Activated naive CD4-positive, alpha-beta T cell treated with anti-CD3 and anti-CD28 coated beads, Interleukin-2, amount 50 U/mL, for 24 hours (primary cell): ENCODE data around the gene MANSC4.

ENCODE experiments used
- H3K27ac Mint-ChIP-seq: one replicate; pipeline ENCODE4 v1.8.0; 2021; ENCODE audit warnings: mild to moderate bottlenecking, mixed read lengths
- H3K27me3 Mint-ChIP-seq: one replicate; pipeline ENCODE4 v1.8.0; 2021; ENCODE audit warnings: mixed read lengths
- H3K36me3 Mint-ChIP-seq: one replicate; pipeline ENCODE4 v1.8.0; 2021; ENCODE audit warnings: mixed read lengths
- H3K4me1 Mint-ChIP-seq: one replicate; pipeline ENCODE4 v1.8.0; 2021; ENCODE audit warnings: mixed read lengths
- H3K4me3 Mint-ChIP-seq: one replicate; pipeline ENCODE4 v1.8.0; 2021; ENCODE audit warnings: mild to moderate bottlenecking, mixed read lengths
- H3K9me3 Mint-ChIP-seq: one replicate; pipeline ENCODE4 v1.8.0; 2021; ENCODE audit warnings: mixed read lengths

Gene MANSC4

DNA sequence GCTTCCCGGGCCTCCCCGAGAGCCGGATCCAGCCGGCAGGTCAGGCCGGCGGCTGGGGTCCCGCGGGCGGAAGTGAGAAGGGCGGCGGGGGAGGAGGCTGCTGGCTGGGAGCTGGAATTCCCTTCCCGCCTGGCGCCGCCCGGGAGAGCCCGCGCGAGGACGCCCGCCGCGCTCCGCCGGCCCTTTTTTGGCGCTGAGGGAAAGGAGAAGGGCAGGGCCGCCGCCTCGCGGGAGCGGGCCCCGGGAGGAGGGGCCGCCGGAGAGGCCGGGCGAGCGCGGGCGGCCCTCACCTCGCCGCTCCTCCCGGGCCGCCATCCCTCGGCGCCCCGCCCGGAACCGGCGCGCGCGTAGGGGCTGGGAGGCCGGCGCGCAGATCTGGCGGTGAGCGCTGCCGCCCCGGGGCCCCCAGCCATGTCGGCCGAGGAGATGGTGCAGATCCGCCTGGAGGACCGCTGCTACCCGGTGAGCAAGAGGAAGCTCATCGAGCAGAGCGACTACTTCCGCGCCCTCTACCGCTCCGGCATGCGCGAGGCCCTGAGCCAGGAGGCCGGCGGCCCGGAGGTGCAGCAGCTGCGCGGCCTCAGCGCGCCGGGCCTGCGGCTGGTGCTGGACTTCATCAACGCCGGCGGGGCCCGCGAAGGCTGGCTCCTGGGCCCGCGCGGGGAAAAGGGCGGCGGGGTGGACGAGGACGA lies at the start of gene MANSC4, which contains the start of gene KLHL42:
Gene MANSC4 (minus strand): TSS at position 317 of the 692 bp plus-strand sequence. CDS start 8,960 bp downstream, outside the sequence.
Gene KLHL42 (plus strand): TSS at position 314 of the 692 bp plus-strand sequence. CDS start 98 bp downstream, at position 412.
- H3K27ac Mint-ChIP-seq: peak within 1 kb of the TSS; percentile 77
- H3K4me3 Mint-ChIP-seq: peak within 1 kb of the TSS; percentile 87
- H3K9me3 Mint-ChIP-seq: no peaks in the 10 kb centered on the region
- peaks cover 8% of the 10 kb centered on the region for H3K36me3 Mint-ChIP-seq
- H3K27me3 Mint-ChIP-seq: no peaks in the 10 kb centered on the region
- H3K4me1 Mint-ChIP-seq: peaks cover 41% of the 10 kb centered on the region

DNA sequence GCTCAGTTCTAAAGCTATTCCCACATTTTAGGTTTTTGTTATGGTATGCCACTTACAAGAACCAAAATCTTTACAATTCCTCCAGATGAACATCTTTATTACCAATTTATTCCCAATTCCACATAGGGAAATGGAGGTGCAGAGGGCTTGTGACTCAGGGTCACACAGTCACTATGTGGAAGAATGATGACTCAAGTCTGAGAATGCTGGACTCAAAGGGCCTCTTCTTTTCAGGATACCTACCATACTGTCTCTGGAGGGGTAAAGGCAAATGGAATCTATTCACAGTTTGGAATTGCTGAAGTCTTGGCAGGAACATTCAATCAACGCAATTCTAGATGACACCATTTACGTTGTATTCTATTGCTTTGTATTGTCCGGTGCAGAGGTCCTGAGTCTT lies 48.2 kb upstream of the MANSC4 start:
- Mint-ChIP-seq H3K27me3 (peaks cover 2% of the 10 kb centered on the region), H3K9me3 (no peaks in the 10 kb centered on the region), H3K36me3 (no peaks in the 10 kb centered on the region), H3K27ac (no peak overlapping the region), H3K4me3 (no peak overlapping the region), H3K4me1 (peaks cover 16% of the 10 kb centered on the region)

DNA sequence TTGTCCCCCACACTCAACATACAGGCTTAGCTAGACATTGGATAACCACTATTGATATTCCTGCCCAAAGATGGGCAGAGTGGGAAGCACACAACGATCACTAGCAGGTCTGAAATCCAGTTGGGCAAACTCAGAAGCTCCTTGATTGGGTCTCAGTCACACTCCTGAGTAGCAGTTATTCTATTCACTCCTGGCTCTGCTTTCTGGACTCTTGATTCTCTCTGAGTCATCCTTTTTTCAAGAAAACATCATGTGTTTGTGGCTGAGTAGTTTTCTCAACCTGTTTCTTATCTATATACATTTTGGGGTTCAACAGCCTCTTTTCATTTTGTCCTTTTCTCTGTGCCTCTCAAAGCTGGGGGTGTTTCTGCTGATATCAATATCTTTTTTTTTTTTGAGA lies 46.0 kb upstream of the MANSC4 start:
- Mint-ChIP-seq H3K4me3 (no peak overlapping the region), H3K4me1 (peaks cover 37% of the 10 kb centered on the region), H3K9me3 (no peaks in the 10 kb centered on the region), H3K27me3 (peaks cover 2% of the 10 kb centered on the region), H3K27ac (no peak overlapping the region), H3K36me3 (no peaks in the 10 kb centered on the region)

DNA sequence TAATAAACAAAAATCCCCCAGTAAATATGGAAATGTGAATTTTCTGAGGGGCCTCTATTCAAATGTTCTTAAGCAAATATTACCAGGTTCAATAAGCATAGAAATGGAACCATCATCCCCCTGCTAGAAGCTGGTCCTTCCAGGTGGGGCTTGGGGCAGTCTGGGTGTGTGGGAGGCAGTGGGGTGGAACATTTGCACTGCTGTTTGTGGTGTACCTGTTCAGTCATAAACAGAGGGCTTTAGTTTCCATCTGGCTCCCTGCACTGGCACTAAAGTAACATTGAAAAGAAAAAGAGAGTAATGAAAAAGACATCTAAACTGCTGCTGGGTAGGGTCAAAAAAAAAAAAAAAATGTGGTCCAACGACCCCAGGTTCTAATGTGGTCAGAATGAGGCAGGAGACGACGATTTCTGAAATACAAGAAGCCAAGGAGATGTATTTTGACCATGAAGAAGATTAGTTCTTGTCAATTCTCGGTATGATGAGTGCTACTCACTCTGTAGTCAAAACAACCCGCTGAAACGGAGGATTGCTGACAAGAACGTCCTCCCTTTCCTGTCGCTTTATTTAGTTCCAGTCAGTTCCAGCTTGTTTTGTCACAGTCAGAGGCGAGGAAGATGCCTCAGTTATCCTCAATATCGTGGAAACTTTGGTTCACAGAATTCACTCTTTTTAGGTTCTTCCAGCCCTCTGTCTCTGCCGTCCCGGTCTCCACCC lies 44.2 kb upstream of the MANSC4 start:
- Mint-ChIP-seq H3K27ac (no peak overlapping the region), H3K4me1 (peaks cover 39% of the 10 kb centered on the region), H3K27me3 (no peaks in the 10 kb centered on the region), H3K36me3 (no peaks in the 10 kb centered on the region), H3K4me3 (no peak overlapping the region), H3K9me3 (no peaks in the 10 kb centered on the region)

DNA sequence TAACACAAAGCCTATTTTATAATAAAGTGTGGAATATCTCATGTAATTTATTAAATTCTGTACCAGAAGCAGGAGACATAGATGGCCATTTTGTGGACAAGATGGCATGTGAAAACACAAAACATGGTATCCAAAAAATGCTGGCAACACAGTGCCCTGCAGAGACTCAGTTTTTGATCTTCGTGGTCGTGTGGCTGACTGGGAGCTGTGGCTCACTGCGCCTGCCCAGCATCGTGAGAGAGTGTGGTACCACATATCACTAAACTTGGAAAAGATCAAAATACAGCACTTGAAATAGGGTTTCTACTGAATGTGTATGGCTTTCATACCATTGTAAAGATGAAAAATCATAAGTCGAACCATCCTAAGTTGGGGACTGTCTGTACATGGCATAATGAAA lies 43.0 kb upstream of the MANSC4 start:
- no peaks in the 10 kb centered on the region for H3K36me3 Mint-ChIP-seq
- H3K4me3 Mint-ChIP-seq: peak overlapping the region; percentile 42
- H3K27me3 Mint-ChIP-seq: no peaks in the 10 kb centered on the region
- peaks cover 39% of the 10 kb centered on the region for H3K4me1 Mint-ChIP-seq
- no peak overlapping the region for H3K27ac Mint-ChIP-seq
- H3K9me3 Mint-ChIP-seq: no peaks in the 10 kb centered on the region

DNA sequence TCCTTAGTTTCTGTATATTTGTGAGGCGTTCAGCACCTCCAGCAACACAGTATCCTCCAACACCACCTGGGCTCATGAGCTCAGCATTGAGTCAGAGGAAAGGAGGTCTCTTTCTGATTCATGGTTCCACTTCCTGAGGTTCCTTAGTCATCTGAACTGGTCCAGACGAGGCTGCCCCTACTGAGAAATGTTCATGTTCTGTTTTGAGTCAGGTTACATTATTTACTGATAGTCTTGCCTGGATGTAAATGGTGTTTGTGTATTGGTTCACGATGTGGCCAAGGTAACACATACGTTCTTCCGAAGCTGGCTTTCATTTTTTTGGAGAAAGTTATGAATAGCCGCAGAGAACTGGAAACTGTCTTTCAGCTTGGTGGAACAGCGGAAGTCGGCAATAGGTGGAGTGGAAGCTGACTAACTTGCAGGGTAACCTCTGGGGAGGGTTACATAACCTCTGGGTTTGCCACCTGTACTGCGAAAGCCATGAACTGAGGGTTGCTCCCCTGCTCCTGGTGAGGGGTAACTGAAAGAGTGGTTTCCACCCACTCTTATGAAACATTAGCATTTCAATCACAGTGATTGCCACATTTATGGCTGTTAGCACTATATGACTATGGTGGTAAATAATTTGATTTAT lies 42.2 kb upstream of the MANSC4 start:
- Mint-ChIP-seq H3K36me3 (no peaks in the 10 kb centered on the region), H3K9me3 (no peaks in the 10 kb centered on the region), H3K4me3 (peak overlapping the region; percentile 42), H3K27ac (peak overlapping the region; percentile 99), H3K4me1 (peaks cover 39% of the 10 kb centered on the region), H3K27me3 (no peaks in the 10 kb centered on the region)

DNA sequence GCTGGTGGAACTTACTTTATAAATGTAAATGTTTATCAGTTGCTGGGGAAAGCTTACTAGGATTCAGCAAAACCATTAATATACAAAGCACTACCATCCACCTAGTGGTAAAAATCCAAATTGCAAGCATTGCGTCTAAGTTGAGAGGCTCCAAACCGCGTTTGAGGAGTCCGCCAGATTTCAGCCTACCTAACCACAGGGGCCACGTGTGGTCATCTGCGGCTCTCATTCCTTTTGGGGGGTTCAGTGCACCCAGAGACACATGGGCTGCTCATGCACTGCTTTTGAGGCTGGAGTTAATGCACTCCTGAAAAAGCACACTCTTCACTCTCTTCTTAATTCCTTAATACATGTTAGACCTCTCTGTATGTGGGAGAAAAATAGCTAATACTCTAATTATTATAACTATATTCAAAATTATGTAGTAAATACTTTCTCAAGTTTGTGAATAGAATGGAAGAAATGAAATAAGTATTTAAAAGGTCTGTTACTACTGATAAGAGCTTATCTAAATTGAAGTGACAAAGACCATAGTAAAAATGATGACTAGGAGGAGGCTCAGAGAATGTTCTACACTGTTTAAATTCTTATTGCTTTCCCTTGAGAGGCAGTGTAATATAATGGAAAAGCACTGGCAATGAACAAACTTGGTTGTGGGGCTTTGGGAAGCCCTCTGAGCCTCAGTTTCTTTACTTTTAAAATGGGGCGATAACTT lies 41.4 kb upstream of the MANSC4 start:
- H3K36me3 Mint-ChIP-seq: no peaks in the 10 kb centered on the region
- H3K4me3 Mint-ChIP-seq: peak overlapping the region; percentile 59
- H3K9me3 Mint-ChIP-seq: no peaks in the 10 kb centered on the region
- H3K27ac Mint-ChIP-seq: peak overlapping the region; percentile 99
- H3K27me3 Mint-ChIP-seq: no peaks in the 10 kb centered on the region
- H3K4me1 Mint-ChIP-seq: peaks cover 45% of the 10 kb centered on the region

DNA sequence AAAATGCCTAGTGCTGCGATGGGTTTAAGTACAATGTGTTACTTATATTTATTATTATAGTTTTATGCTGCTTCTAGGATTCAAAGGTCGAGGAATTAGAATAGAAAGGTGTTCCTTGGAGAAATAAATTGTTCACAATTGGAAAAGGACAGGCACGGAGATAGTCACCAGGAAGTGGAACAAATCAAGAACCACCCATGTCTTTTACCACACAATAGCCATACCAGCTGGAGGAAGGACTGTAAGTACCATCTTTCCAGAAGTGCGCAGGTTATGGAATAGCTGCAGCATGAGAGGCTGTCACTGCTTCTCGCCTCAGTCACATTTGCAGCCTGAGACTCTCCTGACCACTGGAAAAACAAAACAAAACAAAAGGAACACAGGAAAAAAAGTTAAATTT lies 40.5 kb upstream of the MANSC4 start:
- H3K36me3 Mint-ChIP-seq: no peaks in the 10 kb centered on the region
- no peaks in the 10 kb centered on the region for H3K27me3 Mint-ChIP-seq
- H3K9me3 Mint-ChIP-seq: no peaks in the 10 kb centered on the region
- H3K4me3 Mint-ChIP-seq: no peak overlapping the region
- H3K4me1 Mint-ChIP-seq: peaks cover 51% of the 10 kb centered on the region
- no peak overlapping the region for H3K27ac Mint-ChIP-seq

DNA sequence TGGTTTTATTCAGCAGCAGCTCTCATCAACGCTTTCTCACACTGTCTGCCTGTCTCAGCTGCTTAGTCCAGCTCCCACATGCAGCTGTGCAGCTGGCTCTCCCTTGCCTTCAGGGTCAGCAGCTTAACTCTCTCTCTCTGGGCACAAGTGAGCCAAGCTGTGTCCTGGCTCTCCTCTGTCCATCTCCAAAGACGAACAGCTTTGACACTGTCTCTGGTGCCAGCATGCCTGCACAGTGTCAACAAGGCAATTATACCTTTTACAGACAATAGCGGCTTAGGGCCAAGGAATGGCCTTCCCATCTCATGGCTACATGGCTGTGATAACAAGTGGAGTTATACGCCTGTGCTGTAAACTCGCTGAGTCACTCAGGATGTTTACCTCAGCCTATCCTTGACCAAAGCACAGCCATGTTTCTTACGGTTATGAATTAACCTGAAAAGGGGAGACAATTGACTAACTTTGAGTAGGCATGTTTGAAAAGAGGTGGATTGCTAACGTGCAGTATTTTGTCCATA lies 38.4 kb upstream of the MANSC4 start:
- H3K27me3 Mint-ChIP-seq: no peaks in the 10 kb centered on the region
- no peaks in the 10 kb centered on the region for H3K9me3 Mint-ChIP-seq
- H3K36me3 Mint-ChIP-seq: no peaks in the 10 kb centered on the region
- H3K4me1 Mint-ChIP-seq: peaks cover 57% of the 10 kb centered on the region
- no peak overlapping the region for H3K4me3 Mint-ChIP-seq
- no peak overlapping the region for H3K27ac Mint-ChIP-seq

DNA sequence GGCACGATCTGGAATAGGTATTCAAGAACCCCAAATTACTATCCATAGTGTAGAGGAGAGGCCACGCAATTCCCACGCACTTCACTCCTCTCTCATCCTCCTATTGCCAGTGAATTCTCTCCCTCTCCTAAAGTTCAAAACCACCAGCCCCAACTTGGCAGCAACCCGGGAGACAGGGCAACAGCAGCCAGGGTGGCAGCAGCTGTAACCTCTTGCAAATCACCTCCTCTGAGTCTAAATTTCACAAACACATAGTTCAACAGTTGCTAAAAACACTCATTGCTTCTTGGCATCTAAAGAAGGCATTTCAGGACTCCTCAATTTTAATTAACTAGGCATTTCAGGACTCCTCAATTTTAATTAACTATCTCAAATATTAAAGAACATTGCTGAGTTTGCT lies 37.7 kb upstream of the MANSC4 start:
- no peak overlapping the region for H3K27ac Mint-ChIP-seq

DNA sequence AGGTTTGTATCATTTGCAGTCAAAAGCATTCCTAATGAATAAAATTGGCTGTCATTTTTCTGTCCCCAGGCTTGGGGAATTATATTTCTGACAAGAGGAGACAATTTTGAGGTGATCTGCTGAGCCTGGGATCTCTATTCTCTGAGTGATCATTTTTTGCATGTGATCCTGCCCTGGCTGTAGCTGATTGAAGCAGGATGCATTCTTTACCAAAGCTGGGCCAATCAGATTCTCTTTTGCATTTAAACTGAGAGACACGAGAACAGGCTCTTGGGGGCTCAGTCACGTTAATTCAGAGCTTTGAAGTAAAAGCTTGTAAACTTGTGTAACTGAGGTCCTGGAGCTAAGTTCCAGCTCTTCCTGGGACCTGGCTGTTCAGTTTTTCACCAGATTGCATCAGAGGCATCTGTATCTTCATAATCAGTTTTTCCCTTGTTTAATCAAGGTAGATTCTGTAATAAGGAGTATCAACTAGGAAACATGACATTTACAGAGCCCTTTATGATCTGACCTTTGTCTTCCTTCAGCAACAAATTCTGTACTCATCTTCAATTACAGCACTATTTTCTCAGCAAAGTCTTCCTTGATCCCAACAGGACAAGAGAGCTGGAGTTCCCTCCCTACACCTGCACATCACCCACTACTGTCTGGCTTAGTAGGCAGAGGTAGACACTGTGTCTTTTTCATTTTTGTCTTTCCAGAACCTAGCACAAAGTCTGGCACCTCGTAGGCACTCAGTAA lies 35.0 kb upstream of the MANSC4 start:
- Mint-ChIP-seq H3K27ac (no peak overlapping the region), H3K9me3 (no peaks in the 10 kb centered on the region), H3K36me3 (no peaks in the 10 kb centered on the region), H3K4me1 (peaks cover 32% of the 10 kb centered on the region), H3K27me3 (no peaks in the 10 kb centered on the region), H3K4me3 (no peak overlapping the region)

More for the DNA sequence above, 37.7 kb upstream of the MANSC4 start:
- no peaks in the 10 kb centered on the region for H3K9me3 Mint-ChIP-seq
- H3K27me3 Mint-ChIP-seq: no peaks in the 10 kb centered on the region
- no peaks in the 10 kb centered on the region for H3K36me3 Mint-ChIP-seq
- H3K4me3 Mint-ChIP-seq: no peak overlapping the region
- peaks cover 50% of the 10 kb centered on the region for H3K4me1 Mint-ChIP-seq

DNA sequence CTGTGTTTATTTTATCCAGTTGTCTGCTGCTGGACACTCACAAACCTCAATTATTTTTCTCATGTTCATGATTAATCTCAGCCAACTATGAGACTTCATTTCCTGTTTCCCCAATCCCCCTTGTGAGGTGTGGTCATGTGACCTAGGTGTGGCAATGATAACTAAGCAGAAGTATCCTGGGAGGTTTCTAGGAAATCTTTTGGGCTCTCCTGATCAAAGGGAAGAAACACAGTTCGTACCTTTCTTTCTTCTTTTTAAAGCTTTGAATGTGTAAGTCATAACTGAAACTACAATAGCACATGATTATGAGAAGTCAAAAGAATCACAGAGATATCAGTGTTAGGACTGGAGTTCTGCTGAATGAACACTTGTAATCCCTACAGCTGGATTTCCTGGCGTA lies 34.4 kb upstream of the MANSC4 start:
- peaks cover 32% of the 10 kb centered on the region for H3K4me1 Mint-ChIP-seq
- no peak overlapping the region for H3K27ac Mint-ChIP-seq
- no peaks in the 10 kb centered on the region for H3K27me3 Mint-ChIP-seq
- no peak overlapping the region for H3K4me3 Mint-ChIP-seq
- no peaks in the 10 kb centered on the region for H3K36me3 Mint-ChIP-seq
- no peaks in the 10 kb centered on the region for H3K9me3 Mint-ChIP-seq

DNA sequence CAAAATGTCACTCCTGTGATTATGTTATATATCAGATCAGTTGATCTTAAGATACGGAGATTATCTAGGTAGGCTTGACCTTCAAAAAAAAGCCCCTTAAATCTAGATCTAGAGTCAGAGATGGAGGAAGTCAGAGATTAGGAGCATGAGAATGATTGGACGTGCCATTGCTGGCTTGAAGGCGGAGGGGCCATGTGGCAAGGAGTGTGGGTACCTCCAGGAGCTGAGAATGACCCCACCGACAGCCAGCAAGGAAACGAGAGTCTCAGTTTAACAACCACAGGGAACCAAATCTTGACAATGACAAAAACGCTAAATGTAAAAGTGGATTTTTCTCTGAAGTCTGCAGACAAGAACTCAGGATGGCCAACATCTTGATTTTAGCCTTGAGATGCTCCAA lies 32.5 kb upstream of the MANSC4 start:
- Mint-ChIP-seq H3K9me3 (no peaks in the 10 kb centered on the region), H3K36me3 (no peaks in the 10 kb centered on the region), H3K27ac (no peak overlapping the region), H3K4me3 (no peak overlapping the region), H3K27me3 (no peaks in the 10 kb centered on the region), H3K4me1 (peaks cover 36% of the 10 kb centered on the region)

DNA sequence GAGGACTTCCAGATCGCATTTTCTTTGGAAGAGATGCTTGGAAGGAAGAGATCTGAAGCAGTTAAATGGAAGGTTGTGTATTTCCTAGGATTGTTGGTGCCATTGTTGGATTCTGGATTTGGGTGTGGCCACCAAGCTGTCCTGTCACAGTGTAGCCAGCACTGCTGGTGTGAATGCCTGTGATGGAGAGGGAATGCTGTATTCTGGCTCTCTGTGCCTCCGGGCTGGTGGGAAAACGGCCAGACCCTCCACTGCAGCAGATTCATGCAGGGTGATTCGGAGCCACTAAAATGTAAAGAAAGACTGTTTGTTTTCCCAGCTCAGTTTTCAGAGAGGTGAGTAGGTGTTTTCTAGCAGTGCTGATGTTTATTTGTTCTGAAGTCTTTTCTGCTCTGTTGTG lies 30.7 kb upstream of the MANSC4 start:
- H3K4me1 Mint-ChIP-seq: peaks cover 41% of the 10 kb centered on the region
- no peaks in the 10 kb centered on the region for H3K9me3 Mint-ChIP-seq
- no peak overlapping the region for H3K27ac Mint-ChIP-seq
- H3K4me3 Mint-ChIP-seq: no peak overlapping the region
- no peaks in the 10 kb centered on the region for H3K36me3 Mint-ChIP-seq
- no peaks in the 10 kb centered on the region for H3K27me3 Mint-ChIP-seq

DNA sequence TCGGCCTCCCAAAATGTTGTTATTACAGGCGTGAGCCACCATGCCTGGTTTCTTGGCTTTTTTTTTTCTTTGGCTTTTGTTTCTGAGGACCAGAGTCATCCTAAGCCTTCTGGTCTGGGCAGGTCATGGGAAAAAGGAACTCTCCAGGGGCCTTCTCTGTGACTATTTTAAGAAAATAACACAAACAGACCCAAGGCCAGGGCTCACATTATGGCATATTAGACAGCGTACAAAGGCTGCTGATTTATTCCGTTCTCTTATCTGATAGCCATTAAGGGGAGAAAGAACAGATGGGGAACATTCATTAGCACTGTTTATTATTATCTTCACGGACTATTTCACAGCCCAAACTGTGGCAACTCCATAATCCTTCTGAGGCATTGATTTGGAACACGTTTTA lies 28.8 kb upstream of the MANSC4 start:
- Mint-ChIP-seq H3K4me1 (peaks cover 34% of the 10 kb centered on the region), H3K36me3 (no peaks in the 10 kb centered on the region), H3K27ac (no peak overlapping the region), H3K27me3 (no peaks in the 10 kb centered on the region), H3K9me3 (no peaks in the 10 kb centered on the region), H3K4me3 (no peak overlapping the region)
